Loucy (cell line): ENCODE results near the gene ZC3H11A.

Experiments used
- CTCF ChIP-seq: fragments of 200-600 bp; sonication (generic); conservative IDR thresholded peaks from 2 replicates; pipeline ENCODE4 v1.5.1; 2014; ENCODE audit warnings: mild to moderate bottlenecking, antibody characterized with exemption, low read length
- EZH2phosphoT487 ChIP-seq: fragments of 200-600 bp; IDR thresholded peaks from 2 replicates; pipeline ENCODE4 v1.6.1; 2018; ENCODE audit warnings: antibody characterized with exemption, mild to moderate bottlenecking, moderate library complexity, borderline replicate concordance

- TF ChIP-seq CTCF (no peak), EZH2phosphoT487 (no peak)
These were observed 27.9 kb downstream of the ZC3H11A start for GRCh38 chr1:203823306-203823705.
